ENCODE results near the gene PRM1. TPM values are rescaled to one million over a fixed set of nuclear protein-coding genes. Genes with fewer than 3 reads are reported as not detected.
A peak's percentile ranks its signal among the peaks of the same experiment; 100 is the strongest.

Gene PRM1
- total and polyA plus RNA-seq, 7 experiments from 2014 or later, result not detected

DNA sequence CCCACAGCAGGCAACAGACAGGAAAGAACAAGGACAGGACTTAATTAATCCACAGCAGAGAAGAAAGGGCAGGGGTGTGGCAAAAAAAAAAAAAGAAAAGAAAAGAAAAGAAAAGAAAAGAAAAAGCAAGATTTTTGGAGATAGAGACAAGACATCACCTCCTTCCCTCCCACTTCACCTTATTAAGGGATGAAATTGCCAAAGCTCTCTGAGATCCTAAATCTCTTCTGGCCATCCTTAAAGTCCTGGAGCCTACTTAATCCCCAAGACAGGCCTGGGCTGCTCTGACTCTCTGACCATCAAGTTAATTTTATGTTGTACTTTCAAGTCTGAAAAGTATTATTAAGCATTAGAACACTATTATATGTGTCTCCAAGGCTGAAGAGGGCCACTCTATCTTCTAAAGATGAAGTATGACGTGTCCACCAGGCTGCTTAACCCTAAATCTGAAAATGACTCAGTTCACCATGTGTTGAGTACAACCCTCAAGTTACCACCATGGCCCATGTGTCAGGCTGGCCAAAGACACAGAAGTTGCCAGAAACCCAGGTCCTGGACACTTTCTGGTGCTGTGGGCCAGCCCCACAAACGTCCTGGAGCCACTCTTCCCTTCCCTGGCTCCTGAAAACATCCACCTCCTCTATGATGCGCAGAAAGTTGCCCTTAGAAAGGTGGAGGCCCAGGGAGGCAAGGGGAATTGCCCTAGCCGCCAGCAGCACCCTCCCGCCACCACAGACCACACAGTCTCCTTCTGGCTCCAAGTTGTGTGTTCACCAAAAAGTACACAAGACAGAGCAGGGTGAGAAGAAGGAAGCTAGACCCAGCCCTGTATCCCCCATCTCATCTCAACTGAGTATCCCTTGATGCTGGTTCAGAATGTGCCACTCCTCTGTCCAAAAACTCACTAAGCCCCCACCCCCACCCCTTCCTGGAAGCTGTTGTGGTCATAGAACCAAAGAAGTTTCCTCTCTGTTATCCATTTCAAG is 27.8 kb downstream of the PRM1 start:
- DNase-seq, result peak in 3 of 9 donors; percentile 17 to 61 (median 60)
- Mint-ChIP-seq H3K4me3 (peak overlapping the region; percentile 68 to 94 (median 88)), H3K4me1 (peaks cover 24 to 52% (median 46%) of the 10 kb centered on the region in 7 donors), H3K27ac (peak overlapping the region; percentile 43 to 95 (median 81)), H3K36me3 (peaks cover 0 to 47% (median 5%) of the 10 kb centered on the region in 5 donors), H3K9me3 (peaks cover 0 to 2% (median 0%) of the 10 kb centered on the region in 11 donors), H3K27me3 (no peaks in the 10 kb centered on the region)
- no peak for ATAC-seq
- peaks cover 40 to 49% of the 10 kb centered on the region in 2 donors for H3K4me1 ChIP-seq (ENCODE audit: control insufficient read depth in 2 of 2, insufficient read depth in 2 of 2, low read length in 2 of 2)
- intact Hi-C loops (cut with micrococcal nuclease), result loop anchor here (2.0 to 10.0 kb wide), 6 partner anchors 159 to 831 kb away; partner anchors contain the start of genes LITAF (in 1 of the 2) and NUBP1 (in 1 of the 2)
- no peaks in the 10 kb centered on the region for H3K9me3 ChIP-seq (ENCODE audit: control insufficient read depth in 2 of 3, low read length in 3 of 3)
- ChIA-PET CTCF (interaction anchor here (1.0 to 6.0 kb wide), 9 partner anchors 17 to 290 kb away, joined by 3 to 31 read pairs (median 7); no protein-coding TSS in a partner anchor), POLR2A (interaction anchor here (0.6 to 8.2 kb wide), 10 partner anchors 11 to 309 kb away, joined by 3 to 244 read pairs (median 4); partner anchors contain the start of gene CLEC16A)
- no peaks in the 10 kb centered on the region for H3K27me3 ChIP-seq (ENCODE audit: control insufficient read depth in 2 of 2, insufficient read depth in 2 of 2, low read length in 2 of 2)
- H3K4me3 ChIP-seq (ENCODE audit: low read length), result peak overlapping the region; percentile 85
- peaks cover 0 to 8% (median 6%) of the 10 kb centered on the region in 3 experiments for H3K36me3 ChIP-seq (ENCODE audit: control insufficient read depth in 2 of 3, insufficient read depth in 3 of 3, low read length in 3 of 3)
- H3K27ac ChIP-seq (ENCODE audit: low read depth, low read length), result peak overlapping the region; percentile 48

DNA sequence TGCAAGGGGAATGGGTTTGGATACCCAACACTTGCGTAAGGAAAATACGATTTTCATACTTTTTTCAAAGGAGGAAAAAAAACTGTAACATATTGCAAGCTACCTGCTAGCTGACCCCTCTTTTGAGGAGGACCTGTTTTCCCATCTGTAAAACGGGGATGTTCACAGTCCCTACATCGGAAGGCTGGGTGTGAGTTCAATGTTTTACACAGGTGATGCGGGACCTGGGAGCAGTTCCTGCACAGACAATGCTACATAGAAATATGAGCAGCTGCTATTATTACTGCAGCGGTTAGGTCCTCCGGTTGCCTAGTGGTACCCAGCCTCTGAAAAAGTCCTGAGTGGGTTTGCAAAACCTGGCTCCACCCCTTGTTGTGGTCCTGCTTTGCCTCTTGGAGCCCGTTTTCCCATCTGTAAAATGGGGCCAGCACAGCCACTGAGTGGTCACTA is 28.6 kb downstream of the PRM1 start:
- ChIA-PET CTCF (interaction anchor here (1.0 to 1.5 kb wide), 3 partner anchors 19 to 119 kb away, joined by 3 to 5 read pairs (median 3); no protein-coding TSS in a partner anchor), POLR2A (interaction anchor here (1.0 to 8.2 kb wide), 5 partner anchors 15 to 308 kb away, joined by 3 to 244 read pairs (median 4); partner anchors contain the start of gene CLEC16A)
- Histone ChIP-seq H3K36me3 (ENCODE audit: control insufficient read depth in 2 of 3, insufficient read depth in 3 of 3, low read length in 3 of 3) (peaks cover 0 to 8% (median 6%) of the 10 kb centered on the region in 3 experiments), H3K4me1 (ENCODE audit: control insufficient read depth in 2 of 2, insufficient read depth in 2 of 2, low read length in 2 of 2) (peaks cover 33 to 41% of the 10 kb centered on the region in 2 donors), H3K27ac (ENCODE audit: low read depth, low read length) (peak overlapping the region; percentile 48), H3K9me3 (ENCODE audit: control insufficient read depth in 2 of 3, low read length in 3 of 3) (no peaks in the 10 kb centered on the region), H3K27me3 (ENCODE audit: control insufficient read depth in 2 of 2, insufficient read depth in 2 of 2, low read length in 2 of 2) (no peaks in the 10 kb centered on the region), H3K4me3 (ENCODE audit: low read length) (peak overlapping the region; percentile 85)
- Mint-ChIP-seq H3K27ac (peak overlapping the region; percentile 86 to 96 (median 92)), H3K9me3 (peaks cover 0 to 2% (median 0%) of the 10 kb centered on the region in 11 donors), H3K4me1 (peaks cover 24 to 53% (median 38%) of the 10 kb centered on the region in 7 donors), H3K27me3 (no peaks in the 10 kb centered on the region), H3K4me3 (peak overlapping the region; percentile 68 to 94 (median 88)), H3K36me3 (peaks cover 0 to 53% (median 5%) of the 10 kb centered on the region in 5 donors)
- ATAC-seq (no peak), DNase-seq (no peak)
- intact Hi-C loops (cut with micrococcal nuclease), result loop anchor here (1.0 to 10.0 kb wide), 9 partner anchors 19 to 832 kb away; partner anchors contain the start of genes LITAF (in 1 of the 2) and NUBP1 (in 1 of the 2)

DNA sequence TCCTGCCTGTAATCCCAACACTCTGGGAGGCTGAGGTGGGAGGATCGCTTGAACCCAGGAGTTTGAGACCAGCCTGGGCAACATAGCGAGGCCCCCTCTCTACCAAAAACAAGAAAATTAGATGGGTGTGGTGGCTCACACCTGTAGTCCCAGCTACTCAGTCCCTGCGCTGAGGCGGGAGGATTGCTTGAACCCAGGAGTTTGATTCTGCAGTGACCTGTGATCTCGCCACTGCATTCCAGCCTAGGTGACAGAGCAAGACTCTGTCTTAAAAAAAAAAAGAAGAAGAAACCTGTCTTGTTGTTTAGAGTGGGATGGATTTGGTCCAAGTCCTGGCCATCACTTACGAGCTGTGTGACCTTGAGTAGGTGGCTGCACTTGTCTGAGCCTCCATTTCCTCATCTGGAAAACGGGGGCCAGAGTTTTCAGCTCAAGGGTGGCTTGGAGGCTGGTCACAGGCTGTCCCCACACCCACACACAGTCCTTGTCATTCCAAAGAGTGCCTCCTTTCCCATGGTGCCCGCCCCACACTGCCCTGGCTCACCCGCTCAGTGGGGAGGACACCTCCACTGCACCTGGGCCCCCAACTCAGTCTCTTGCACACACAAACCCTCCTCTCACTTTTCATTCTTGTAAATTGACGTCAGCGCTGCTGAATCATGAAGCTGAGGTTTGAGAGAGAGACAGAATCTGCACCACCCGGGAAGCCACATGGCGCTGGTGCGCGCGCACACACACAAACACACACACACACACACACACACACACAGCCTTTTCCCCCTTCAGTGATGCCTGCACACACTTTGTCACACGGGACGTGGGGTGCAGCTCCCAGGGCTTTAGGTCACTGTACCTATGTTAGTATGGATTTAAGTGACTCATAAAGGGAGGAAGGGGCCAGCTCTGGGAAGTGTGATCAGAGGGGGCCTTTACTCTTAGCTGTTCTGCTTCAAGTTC is 29.3 kb downstream of the PRM1 start:
- Histone ChIP-seq H3K27ac (ENCODE audit: low read depth, low read length) (peak overlapping the region; percentile 46), H3K9me3 (ENCODE audit: control insufficient read depth in 2 of 3, low read length in 3 of 3) (no peaks in the 10 kb centered on the region), H3K27me3 (ENCODE audit: control insufficient read depth in 2 of 2, insufficient read depth in 2 of 2, low read length in 2 of 2) (no peaks in the 10 kb centered on the region), H3K4me3 (ENCODE audit: low read length) (peak overlapping the region; percentile 85), H3K36me3 (ENCODE audit: control insufficient read depth in 2 of 3, insufficient read depth in 3 of 3, low read length in 3 of 3) (peaks cover 0 to 8% (median 6%) of the 10 kb centered on the region in 3 experiments), H3K4me1 (ENCODE audit: control insufficient read depth in 2 of 2, insufficient read depth in 2 of 2, low read length in 2 of 2) (peaks cover 26 to 34% of the 10 kb centered on the region in 2 donors)
- ChIA-PET POLR2A (interaction anchor here (0.6 to 8.2 kb wide), 9 partner anchors 11 to 307 kb away, joined by 3 to 244 read pairs (median 4); partner anchors contain the start of gene CLEC16A), CTCF (interaction anchor here (0.6 to 1.5 kb wide), 6 partner anchors 12 to 395 kb away, joined by 3 to 5 read pairs (median 4); no protein-coding TSS in a partner anchor)
- Mint-ChIP-seq H3K4me1 (peaks cover 18 to 51% (median 31%) of the 10 kb centered on the region in 7 donors), H3K27ac (peak overlapping the region; percentile 86 to 96 (median 92)), H3K36me3 (peaks cover 0 to 55% (median 5%) of the 10 kb centered on the region in 5 donors), H3K27me3 (no peaks in the 10 kb centered on the region), H3K4me3 (peak overlapping the region; percentile 68 to 94 (median 82)), H3K9me3 (peaks cover 0 to 2% (median 0%) of the 10 kb centered on the region in 11 donors)
- peak; percentile 50 for ATAC-seq
- intact Hi-C loops (cut with micrococcal nuclease), result loop anchor here (1.0 to 10.0 kb wide), 9 partner anchors 19 to 833 kb away; partner anchors contain the start of genes LITAF (in 1 of the 2) and NUBP1 (in 1 of the 2)
- DNase-seq, result peak; percentile 52 to 82 (median 74)

DNA sequence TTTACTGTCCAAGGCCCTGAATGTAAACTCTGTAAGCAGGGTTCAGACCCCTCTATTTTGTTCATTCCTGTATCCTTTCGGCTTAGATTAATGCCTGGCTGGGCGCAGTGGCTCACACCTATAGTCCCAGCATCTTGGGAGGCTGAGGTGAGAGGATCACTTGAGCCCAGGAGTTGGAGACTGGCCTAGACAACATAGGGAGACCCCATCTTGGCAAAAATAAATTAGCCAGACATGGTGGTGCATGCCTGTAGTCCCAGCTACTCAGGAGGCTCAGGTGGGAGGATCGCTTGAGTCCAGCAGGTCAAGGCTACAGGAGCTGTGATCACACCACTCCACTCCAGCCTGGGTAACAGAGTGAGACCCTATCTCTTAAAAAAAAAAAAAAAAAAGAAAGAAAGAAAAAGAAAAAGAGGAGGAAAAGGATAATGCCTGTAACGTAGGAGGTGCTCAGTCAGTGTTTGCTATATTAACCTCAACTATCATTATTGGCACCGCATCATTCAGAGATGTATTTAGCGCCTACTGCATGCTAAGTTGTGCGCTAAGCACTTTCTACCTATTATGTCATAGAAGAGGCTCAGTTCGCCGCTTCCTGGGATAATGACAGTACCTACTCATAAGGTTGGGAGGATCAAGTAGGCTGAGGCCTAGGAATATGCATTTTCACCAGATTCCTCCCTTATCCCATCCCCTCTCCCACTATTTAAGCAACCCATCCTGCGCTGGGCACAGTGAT is 30.2 kb downstream of the PRM1 start:
- Mint-ChIP-seq H3K9me3 (no peaks in the 10 kb centered on the region), H3K27ac (peak overlapping the region in 7 of 9 donors; percentile 25 to 92 (median 83)), H3K4me3 (peak overlapping the region in 1 of 10 donors; percentile 6), H3K36me3 (peaks cover 0 to 55% (median 5%) of the 10 kb centered on the region in 5 donors), H3K4me1 (peaks cover 18 to 55% (median 31%) of the 10 kb centered on the region in 7 donors), H3K27me3 (no peaks in the 10 kb centered on the region)
- intact Hi-C loops (cut with micrococcal nuclease), result loop anchor here (10.0 kb wide), 4 partner anchors 196 to 834 kb away; partner anchors contain the start of genes LITAF (in 1 of the 2) and NUBP1 (in 1 of the 2)
- H3K9me3 ChIP-seq (ENCODE audit: control insufficient read depth in 2 of 3, low read length in 3 of 3), result no peaks in the 10 kb centered on the region
- H3K27ac ChIP-seq (ENCODE audit: low read depth, low read length), result peak overlapping the region; percentile 46
- no peaks in the 10 kb centered on the region for H3K27me3 ChIP-seq (ENCODE audit: control insufficient read depth in 2 of 2, insufficient read depth in 2 of 2, low read length in 2 of 2)
- no peak for ATAC-seq
- H3K36me3 ChIP-seq (ENCODE audit: control insufficient read depth in 2 of 3, insufficient read depth in 3 of 3, low read length in 3 of 3), result peaks cover 0 to 6% (median 3%) of the 10 kb centered on the region in 3 experiments
- H3K4me1 ChIP-seq (ENCODE audit: control insufficient read depth in 2 of 2, insufficient read depth in 2 of 2, low read length in 2 of 2), result peaks cover 25 to 33% of the 10 kb centered on the region in 2 donors
- DNase-seq, result no peak
- POLR2A ChIA-PET, result interaction anchor here (1.1 to 1.2 kb wide), 2 partner anchors 12 to 15 kb away, joined by 3 to 6 read pairs; no protein-coding TSS in a partner anchor
- CTCF ChIA-PET, result no interaction called here
- H3K4me3 ChIP-seq (ENCODE audit: low read length), result no peak overlapping the region

DNA sequence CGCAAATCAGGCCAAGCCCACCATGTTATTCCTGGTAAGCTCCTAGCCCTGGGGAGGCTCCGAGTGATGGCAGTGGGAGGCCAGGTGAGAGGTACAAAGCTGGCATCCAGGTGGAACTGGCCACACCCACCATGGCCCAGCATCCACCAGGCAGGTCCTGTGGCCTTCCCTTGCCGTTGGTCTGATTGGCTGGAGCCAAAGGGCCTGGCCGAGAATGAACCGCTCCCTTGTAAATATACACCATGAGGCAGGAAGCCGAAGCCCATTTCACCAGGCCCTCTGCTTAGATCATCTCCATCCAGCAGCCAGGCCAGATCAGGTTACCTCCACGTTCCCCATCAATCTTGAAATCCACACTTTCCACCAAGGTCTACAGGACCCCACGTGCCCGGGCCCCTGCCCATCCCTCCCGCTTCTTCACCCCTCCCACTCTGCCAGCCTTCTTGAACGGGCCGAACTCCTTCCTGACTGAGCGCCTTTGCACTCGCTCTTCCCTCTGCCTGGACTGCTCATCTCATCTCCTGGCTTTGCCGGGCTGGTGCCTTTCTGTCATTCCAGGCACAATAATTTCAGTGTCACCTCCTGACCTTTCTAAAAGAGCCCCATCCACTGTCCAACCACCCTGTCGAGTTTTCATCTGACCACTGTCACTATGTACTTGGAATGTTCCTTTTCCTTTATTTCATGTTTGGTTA is 30.9 kb downstream of the PRM1 start:
- Histone ChIP-seq H3K27ac (ENCODE audit: low read depth, low read length) (no peak overlapping the region), H3K9me3 (ENCODE audit: control insufficient read depth in 2 of 3, low read length in 3 of 3) (no peaks in the 10 kb centered on the region), H3K27me3 (ENCODE audit: control insufficient read depth in 2 of 2, insufficient read depth in 2 of 2, low read length in 2 of 2) (no peaks in the 10 kb centered on the region), H3K4me3 (ENCODE audit: low read length) (no peak overlapping the region), H3K36me3 (ENCODE audit: control insufficient read depth in 2 of 3, insufficient read depth in 3 of 3, low read length in 3 of 3) (peaks cover 0 to 6% (median under 1%) of the 10 kb centered on the region in 3 experiments), H3K4me1 (ENCODE audit: control insufficient read depth in 2 of 2, insufficient read depth in 2 of 2, low read length in 2 of 2) (peaks cover 25 to 33% of the 10 kb centered on the region in 2 donors)
- DNase-seq (no peak), ATAC-seq (no peak)
- Mint-ChIP-seq H3K27me3 (no peaks in the 10 kb centered on the region), H3K36me3 (peaks cover 0 to 54% (median 5%) of the 10 kb centered on the region in 5 donors), H3K9me3 (no peaks in the 10 kb centered on the region), H3K4me3 (peak overlapping the region in 2 of 10 donors; percentile 6 to 43), H3K4me1 (peaks cover 18 to 62% (median 31%) of the 10 kb centered on the region in 7 donors), H3K27ac (peak overlapping the region in 8 of 9 donors; percentile 25 to 92 (median 60))
- intact Hi-C loops (cut with micrococcal nuclease), result loop anchor here (10.0 kb wide), 4 partner anchors 195 to 835 kb away; partner anchors contain the start of genes LITAF (in 1 of the 2) and NUBP1 (in 1 of the 2)
- ChIA-PET CTCF (no interaction called here), POLR2A (no interaction called here)
